ENCODE data around the gene ARHGEF38.

The ARHGEF38 gene, protein sequence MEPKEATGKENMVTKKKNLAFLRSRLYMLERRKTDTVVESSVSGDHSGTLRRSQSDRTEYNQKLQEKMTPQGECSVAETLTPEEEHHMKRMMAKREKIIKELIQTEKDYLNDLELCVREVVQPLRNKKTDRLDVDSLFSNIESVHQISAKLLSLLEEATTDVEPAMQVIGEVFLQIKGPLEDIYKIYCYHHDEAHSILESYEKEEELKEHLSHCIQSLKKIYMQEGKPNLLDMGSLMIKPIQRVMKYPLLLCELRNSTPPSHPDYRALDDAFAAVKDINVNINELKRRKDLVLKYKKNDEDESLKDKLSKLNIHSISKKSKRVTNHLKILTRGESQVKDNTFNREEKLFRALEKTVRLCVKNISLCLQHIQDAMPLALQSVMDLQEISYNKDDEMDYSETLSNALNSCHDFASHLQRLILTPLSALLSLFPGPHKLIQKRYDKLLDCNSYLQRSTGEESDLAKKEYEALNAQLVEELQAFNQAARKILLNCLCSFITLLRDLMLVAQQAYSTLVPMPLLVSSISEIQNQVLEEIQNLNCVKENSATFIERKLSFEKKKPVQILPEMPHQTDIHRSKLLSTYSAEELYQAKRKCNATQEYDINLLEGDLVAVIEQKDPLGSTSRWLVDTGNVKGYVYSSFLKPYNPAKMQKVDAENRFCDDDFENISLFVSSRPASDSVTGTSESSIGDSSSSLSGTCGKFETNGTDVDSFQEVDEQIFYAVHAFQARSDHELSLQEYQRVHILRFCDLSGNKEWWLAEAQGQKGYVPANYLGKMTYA

DNA sequence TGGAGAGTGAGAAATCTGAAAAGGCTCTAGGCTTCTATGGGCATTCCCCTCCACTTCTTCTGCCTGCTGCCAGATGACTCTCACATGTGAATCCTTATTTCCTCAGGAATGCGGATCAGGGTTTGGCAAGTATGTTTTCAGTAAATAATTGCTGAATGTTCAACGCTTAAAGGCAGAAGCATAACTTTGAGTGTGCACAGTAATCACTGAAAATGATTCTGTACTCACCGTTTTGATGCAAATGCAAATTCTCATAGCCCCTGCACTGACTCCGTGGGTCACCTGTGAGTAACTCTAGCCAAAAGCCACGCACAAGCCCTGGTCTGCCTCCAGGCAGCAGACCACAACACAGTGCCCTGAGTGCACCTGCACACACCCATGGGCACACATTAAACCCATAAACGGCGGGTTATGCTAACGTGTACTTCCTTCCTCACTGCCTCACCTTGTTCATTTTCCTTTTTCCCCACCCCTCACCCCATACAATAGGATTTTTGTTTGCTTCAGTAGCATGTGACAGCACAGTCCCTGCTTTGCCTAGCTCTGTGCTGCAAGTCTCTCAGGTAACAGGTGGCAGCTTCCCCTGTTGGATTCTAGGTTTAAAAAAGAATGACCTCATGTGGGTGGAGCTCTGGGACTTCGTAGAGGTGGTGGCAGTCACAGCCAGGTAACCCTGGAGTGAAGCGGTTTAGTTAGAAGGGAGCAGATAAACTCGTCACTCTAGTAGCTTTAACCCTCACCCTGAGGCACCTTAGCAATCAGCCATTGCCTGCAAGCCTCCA is at the start of gene ARHGEF38:
ARHGEF38 (plus strand) TSS at position 656 of the 782 bp plus-strand sequence. CDS start 146 bp downstream, outside the sequence.
- Histone ChIP-seq H3K4me1 (no peaks in the 10 kb centered on the region), H4K20me1 (no peaks in the 10 kb centered on the region), H3K9ac (no peak within 1 kb of the TSS), H3K27ac (no peak within 1 kb of the TSS), H3K4me3 (no peak within 1 kb of the TSS), H3K4me2 (no peak within 1 kb of the TSS), H3K36me3 (no peaks in the 10 kb centered on the region), H3K9me3 (replicated peaks in 1 of 11) (no peaks in the 10 kb centered on the region), H3K27me3 (no peaks in the 10 kb centered on the region)
- no peak for TF ChIP-seq Cebpa-rat (IDR thresholded peaks at IDR 0.05)

DNA sequence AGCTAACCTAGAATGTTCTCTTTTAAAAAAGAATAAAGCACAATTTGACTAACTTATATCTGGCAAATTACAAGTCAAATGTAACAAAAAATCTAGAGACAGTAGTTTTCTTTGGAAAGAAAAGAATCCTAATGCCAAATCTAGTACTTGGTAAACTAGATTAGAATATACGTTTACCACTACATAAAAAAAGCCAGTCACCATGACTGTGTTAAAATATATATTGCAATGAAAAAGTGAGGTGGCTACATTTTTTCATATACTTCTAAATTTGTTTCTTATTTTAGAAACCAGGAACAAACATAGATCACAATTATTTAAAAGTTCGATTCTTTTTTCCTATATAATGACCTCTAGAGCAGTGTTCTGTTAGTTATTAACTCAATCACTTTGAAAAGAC is 48.9 kb upstream of the ARHGEF38 start:
- Histone ChIP-seq H3K9me3 (replicated peaks in 1 of 11) (peaks cover 5 to 9% (median 7%) of the 10 kb centered on the region in 11 experiments; a peak in 18 of 22 replicates), H3K27me3 (no peaks in the 10 kb centered on the region), H3K27ac (no peak overlapping the region), H3K4me1 (no peaks in the 10 kb centered on the region), H3K4me2 (no peak overlapping the region), H3K9ac (no peak overlapping the region), H3K4me3 (no peak overlapping the region), H4K20me1 (no peaks in the 10 kb centered on the region), H3K36me3 (no peaks in the 10 kb centered on the region)
- TF ChIP-seq Cebpa-rat (IDR thresholded peaks at IDR 0.05) = no peak

DNA sequence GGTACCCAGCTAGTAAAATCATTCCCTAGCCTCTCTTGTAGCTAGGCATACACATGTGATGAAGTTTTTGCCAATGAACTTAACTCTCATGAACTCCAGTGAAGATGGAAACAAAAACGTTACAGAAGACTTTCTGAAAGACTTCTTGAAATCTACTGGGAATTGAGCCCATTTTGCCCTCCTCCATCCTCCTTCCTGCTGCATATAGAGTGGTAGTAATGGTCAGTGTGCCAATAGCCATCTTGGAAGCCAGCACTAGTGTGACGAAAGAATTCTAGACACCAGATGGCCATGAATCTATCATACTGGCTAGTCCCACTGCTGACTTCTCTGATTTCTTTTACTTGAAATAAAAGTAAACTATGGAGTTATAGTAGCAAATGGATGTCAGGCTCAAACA is 47.7 kb upstream of the ARHGEF38 start:
- Histone ChIP-seq H3K27me3 (no peaks in the 10 kb centered on the region), H3K9ac (no peak overlapping the region), H3K4me3 (no peak overlapping the region), H3K4me2 (no peak overlapping the region), H4K20me1 (no peaks in the 10 kb centered on the region), H3K27ac (no peak overlapping the region), H3K9me3 (replicated peaks in 1 of 11) (peaks cover 5 to 9% (median 7%) of the 10 kb centered on the region in 11 experiments; a peak in 18 of 22 replicates), H3K4me1 (peaks cover 0 to 5% (median 0%) of the 10 kb centered on the region in 10 experiments; a peak in 4 of 20 replicates), H3K36me3 (no peaks in the 10 kb centered on the region)
- TF ChIP-seq Cebpa-rat (IDR thresholded peaks at IDR 0.05) = no peak

DNA sequence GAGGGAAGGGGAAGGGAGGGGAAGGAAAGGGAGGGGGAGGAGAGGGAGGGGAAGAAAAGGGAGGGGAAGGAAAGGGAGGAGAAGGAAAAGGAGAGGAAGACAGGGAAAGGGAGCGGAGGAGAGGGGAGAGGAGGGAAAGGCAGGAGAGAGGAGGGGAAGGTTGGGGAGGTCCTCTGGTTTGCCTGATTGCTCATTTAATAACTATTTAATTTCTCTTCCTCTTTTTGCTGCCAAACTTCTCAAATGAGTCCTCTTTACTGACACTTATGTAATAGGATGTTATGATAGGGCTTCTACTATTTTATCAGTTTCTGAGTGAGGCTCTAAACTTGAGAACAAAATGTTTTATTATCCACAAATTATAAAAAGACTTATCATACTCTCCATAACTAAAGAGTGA is 43.1 kb upstream of the ARHGEF38 start:
- peaks cover 0 to 12% (median 0%) of the 10 kb centered on the region in 11 experiments; a peak in 3 of 22 replicates for H3K9me3 ChIP-seq (replicated peaks in 1 of 11)
- peaks cover 0 to 8% (median 0%) of the 10 kb centered on the region in 10 experiments; a peak in 4 of 20 replicates for H3K4me1 ChIP-seq
- H3K27ac ChIP-seq = no peak overlapping the region
- peak overlapping the region in 1 of 11 experiments; percentile 35; a peak in 2 of 22 replicates for H3K4me2 ChIP-seq
- no peaks in the 10 kb centered on the region for H3K27me3 ChIP-seq
- H4K20me1 ChIP-seq = no peaks in the 10 kb centered on the region
- no peaks in the 10 kb centered on the region for H3K36me3 ChIP-seq
- no peak overlapping the region for H3K4me3 ChIP-seq
- TF ChIP-seq Cebpa-rat (IDR thresholded peaks at IDR 0.05) = no peak
- no peak overlapping the region for H3K9ac ChIP-seq

DNA sequence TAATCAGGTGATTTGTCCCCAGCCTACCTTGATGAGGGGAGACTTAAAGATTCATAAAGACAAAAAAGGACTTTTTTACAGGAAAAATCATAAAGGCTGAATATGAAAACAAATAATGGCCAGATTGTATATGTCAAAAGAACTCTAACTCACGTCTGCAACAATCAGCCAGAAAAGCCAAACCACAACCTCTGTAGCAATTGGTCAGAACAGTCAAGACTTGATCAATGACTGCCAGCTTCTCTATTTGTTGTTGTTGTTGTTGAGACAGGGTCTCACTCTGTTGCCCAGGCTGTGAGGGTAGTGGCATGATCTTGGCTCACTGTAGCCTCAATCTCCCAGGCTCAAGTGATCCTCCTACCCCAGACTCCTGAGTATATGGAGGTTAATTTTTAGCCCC is 42.7 kb upstream of the ARHGEF38 start:
- Histone ChIP-seq H3K9ac (no peak overlapping the region), H3K4me1 (peaks cover 0 to 8% (median 0%) of the 10 kb centered on the region in 10 experiments; a peak in 4 of 20 replicates), H3K27ac (no peak overlapping the region), H3K4me3 (no peak overlapping the region), H3K9me3 (replicated peaks in 1 of 11) (peaks cover 0 to 15% (median 0%) of the 10 kb centered on the region in 11 experiments; a peak in 3 of 22 replicates), H3K36me3 (no peaks in the 10 kb centered on the region), H3K4me2 (peak overlapping the region in 1 of 11 experiments; percentile 35; a peak in 2 of 22 replicates), H4K20me1 (no peaks in the 10 kb centered on the region), H3K27me3 (no peaks in the 10 kb centered on the region)
- no peak for TF ChIP-seq Cebpa-rat (IDR thresholded peaks at IDR 0.05)

DNA sequence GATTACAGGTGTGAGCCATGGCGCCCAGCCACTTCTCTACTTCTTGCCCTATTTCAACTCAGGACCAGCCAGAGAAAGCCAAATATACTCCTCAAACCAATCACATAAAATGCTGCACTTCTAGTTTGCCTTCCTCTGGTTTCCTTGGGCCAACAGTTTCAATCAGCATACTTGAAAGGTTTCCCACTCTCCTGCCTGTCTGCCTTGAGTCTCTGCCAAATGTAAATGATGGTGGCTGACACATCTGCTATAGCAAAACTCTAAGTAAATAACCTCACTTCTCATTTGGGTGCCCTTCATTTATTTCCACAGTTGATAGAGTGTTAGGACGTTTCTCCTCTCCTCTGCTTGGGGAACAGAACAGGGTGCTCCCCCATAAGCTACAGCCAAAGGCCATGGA is 42.2 kb upstream of the ARHGEF38 start:
- H3K36me3 ChIP-seq = no peaks in the 10 kb centered on the region
- TF ChIP-seq Cebpa-rat (IDR thresholded peaks at IDR 0.05) = no peak
- no peaks in the 10 kb centered on the region for H3K27me3 ChIP-seq
- H3K9me3 ChIP-seq (replicated peaks in 1 of 11) = peaks cover 0 to 20% (median 0%) of the 10 kb centered on the region in 11 experiments; a peak in 6 of 22 replicates
- no peaks in the 10 kb centered on the region for H4K20me1 ChIP-seq
- H3K9ac ChIP-seq = no peak overlapping the region
- H3K4me1 ChIP-seq = peaks cover 0 to 8% (median 0%) of the 10 kb centered on the region in 10 experiments; a peak in 4 of 20 replicates
- no peak overlapping the region for H3K27ac ChIP-seq
- H3K4me3 ChIP-seq = no peak overlapping the region
- 0 out of 22 replicates have a peak overlapping the region, but pooled peaks of 1 of the 11 experiments have one; percentile 35 for H3K4me2 ChIP-seq

DNA sequence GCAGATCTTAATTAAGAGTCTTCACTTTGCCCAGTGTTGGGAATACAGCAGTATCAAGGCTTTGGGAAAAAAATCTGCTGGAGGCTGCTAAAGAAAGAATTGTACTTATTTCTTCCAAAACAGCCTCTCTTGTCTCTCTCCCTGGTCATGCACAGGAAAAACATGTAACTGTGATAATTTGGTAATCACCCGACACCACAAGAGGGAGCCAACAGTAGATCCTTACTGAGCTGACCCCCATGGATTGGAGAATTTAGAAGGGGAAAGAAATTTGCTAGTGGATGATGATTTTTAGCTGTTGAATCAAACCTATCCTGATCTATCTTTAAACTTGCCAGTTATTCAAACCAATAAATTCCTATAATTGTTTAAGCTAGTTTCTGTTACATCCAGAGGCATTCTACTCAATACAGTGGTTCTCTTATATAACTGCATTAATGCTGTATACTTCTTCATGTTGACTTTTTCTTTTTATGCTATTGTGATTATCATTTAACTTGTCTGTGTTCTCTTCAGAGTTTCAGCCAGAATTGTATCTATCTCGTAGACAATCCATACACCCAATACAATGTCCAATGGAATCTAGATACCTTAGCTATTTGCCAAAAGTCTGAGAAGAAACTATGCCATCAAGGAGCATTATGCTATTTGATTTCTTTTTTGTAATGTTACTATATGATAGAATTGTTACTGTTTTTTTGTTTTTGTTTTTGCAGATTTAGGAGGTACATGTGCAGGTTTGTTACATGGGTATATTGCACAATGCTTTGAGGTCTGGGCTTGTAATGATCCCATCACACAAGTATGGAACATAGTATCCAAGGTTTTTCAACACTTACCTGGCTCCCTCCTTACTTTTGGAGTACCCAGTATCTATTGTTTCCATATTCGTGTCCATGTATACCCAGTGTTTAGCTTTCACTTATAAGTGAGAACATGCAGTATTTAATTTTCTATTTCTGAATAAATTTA is 31.3 kb upstream of the ARHGEF38 start:
- no peak for TF ChIP-seq Cebpa-rat (IDR thresholded peaks at IDR 0.05)
- H3K9ac ChIP-seq = no peak overlapping the region
- no peaks in the 10 kb centered on the region for H4K20me1 ChIP-seq
- no peak overlapping the region for H3K27ac ChIP-seq
- H3K36me3 ChIP-seq = no peaks in the 10 kb centered on the region
- peaks cover 0 to 1% (median 0%) of the 10 kb centered on the region in 11 experiments; a peak in 1 of 22 replicates for H3K9me3 ChIP-seq (replicated peaks in 1 of 11)
- H3K4me2 ChIP-seq = no peak overlapping the region
- H3K27me3 ChIP-seq = no peaks in the 10 kb centered on the region
- H3K4me3 ChIP-seq = no peak overlapping the region
- no peaks in the 10 kb centered on the region for H3K4me1 ChIP-seq

DNA sequence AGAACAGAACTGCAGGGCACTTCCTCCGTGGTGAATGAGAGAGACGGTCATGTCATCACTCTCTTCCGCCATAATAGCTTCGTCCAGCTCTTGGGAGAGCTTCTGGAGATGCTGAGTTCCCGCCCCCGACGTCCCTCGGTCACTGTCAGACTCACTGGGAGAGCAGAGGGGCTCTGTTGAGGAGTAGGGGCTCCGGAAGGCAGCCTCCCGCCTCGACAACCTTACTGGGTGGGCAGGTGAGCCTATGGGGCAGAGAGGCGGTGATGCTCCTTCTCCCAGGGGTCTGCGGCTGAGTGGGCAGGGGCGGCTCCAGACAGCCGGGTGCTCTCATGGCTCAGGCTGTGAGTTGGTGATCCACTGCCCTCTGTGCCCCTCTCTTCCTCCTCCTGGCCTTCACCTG is 25.8 kb upstream of the ARHGEF38 start:
- Histone ChIP-seq H3K27me3 (no peaks in the 10 kb centered on the region), H3K9me3 (replicated peaks in 1 of 11) (no peaks in the 10 kb centered on the region), H4K20me1 (no peaks in the 10 kb centered on the region), H3K4me1 (no peaks in the 10 kb centered on the region), H3K36me3 (no peaks in the 10 kb centered on the region), H3K4me2 (no peak overlapping the region), H3K9ac (no peak overlapping the region), H3K27ac (no peak overlapping the region), H3K4me3 (no peak overlapping the region)
- TF ChIP-seq Cebpa-rat (IDR thresholded peaks at IDR 0.05) = no peak

All from BLaER1 treated with 17β-estradiol and CSF1 and Interleukin-3, amounts not matched to agents 10 nM and 100 nM (cell line).